Measurements from ENCODE around the gene JARID2. TPM values are rescaled to one million over a fixed set of nuclear protein-coding genes. Genes with fewer than 3 reads are reported as not detected.

Gene JARID2
- polyA plus RNA-seq, 1 of the 3 experiments (the other 2 are of a cell fraction) = 3.4 TPM

- Histone ChIP-seq H3K36me3 (replicated peaks in 1 of 2; ENCODE audit: control insufficient read depth in 1 of 2, insufficient read depth in 2 of 2, low read length in 1 of 2) (no peaks in the 10 kb centered on the region), H3K4me1 (ENCODE audit: control insufficient read depth in 1 of 2, insufficient read depth in 2 of 2, low read depth in 1 of 2, low read length in 1 of 2) (peaks cover 25 to 37% of the 10 kb centered on the region in 2 experiments; a peak in 3 of 4 replicates), H3F3A (replicated peaks; ENCODE audit: insufficient read depth) (peaks cover 4% of the 10 kb centered on the region), H3K9me3 (no peaks in the 10 kb centered on the region), H3K27ac (ENCODE audit: low read depth in 2 of 2, low read length in 1 of 2) (no peak overlapping the region), H3K79me2 (ENCODE audit: insufficient read depth) (peaks cover 11% of the 10 kb centered on the region), H3K9me2 (no peaks in the 10 kb centered on the region), H3K9ac (no peak overlapping the region), H4K20me1 (ENCODE audit: insufficient read depth) (peaks cover 5% of the 10 kb centered on the region; the same call in 1 of the 2 replicates), H3K27me3 (ENCODE audit: insufficient read depth) (no peaks in the 10 kb centered on the region), H3K4me2 (no peak overlapping the region), H3K4me3 (ENCODE audit: low read depth in 2 of 2, low read length in 1 of 2) (no peak overlapping the region), H2AFZ (ENCODE audit: low read depth) (no peak overlapping the region)
- DNase-seq = no peak
- CTCF ChIA-PET = interaction anchor here (1.1 to 1.6 kb wide), 2 partner anchors 9 to 38 kb away, joined by 3 to 4 read pairs; no protein-coding TSS in a partner anchor
- WGBS (ENCODE audit: low lambda C conversion rate) = 98% methylated on average over 3 of the region's 3 CpGs
- POLR2A ChIA-PET = no interaction called here
- TF ChIP-seq, protein P1, sequence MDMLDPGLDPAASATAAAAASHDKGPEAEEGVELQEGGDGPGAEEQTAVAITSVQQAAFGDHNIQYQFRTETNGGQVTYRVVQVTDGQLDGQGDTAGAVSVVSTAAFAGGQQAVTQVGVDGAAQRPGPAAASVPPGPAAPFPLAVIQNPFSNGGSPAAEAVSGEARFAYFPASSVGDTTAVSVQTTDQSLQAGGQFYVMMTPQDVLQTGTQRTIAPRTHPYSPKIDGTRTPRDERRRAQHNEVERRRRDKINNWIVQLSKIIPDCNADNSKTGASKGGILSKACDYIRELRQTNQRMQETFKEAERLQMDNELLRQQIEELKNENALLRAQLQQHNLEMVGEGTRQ (IDR thresholded peaks at IDR 0.05; ENCODE audit: borderline replicate concordance, low read depth, low read length) = no peak
- no peak for TF ChIP-seq IRF3 (IDR thresholded peaks at IDR 0.05; ENCODE audit: low read depth, low read length)
- no peak for TF ChIP-seq RXRA (IDR thresholded peaks at IDR 0.05; ENCODE audit: borderline replicate concordance, low read depth)
- no peak for TF ChIP-seq PBX3 (IDR thresholded peaks at IDR 0.05)
- no peak for TF ChIP-seq FOXJ3 (CRISPR knock-in tag; IDR thresholded peaks at IDR 0.05)
- TF ChIP-seq TEAD4 (IDR thresholded peaks at IDR 0.05; ENCODE audit: borderline replicate concordance, insufficient read depth) = no peak
- no peak for TF ChIP-seq YY1 (IDR thresholded peaks at IDR 0.05; ENCODE audit: low read depth)
- TF ChIP-seq NRF1 (IDR thresholded peaks at IDR 0.05; ENCODE audit: low read depth, low read length) = no peak
- no peak for TF ChIP-seq REST (IDR thresholded peaks at IDR 0.05; ENCODE audit: low read depth, low read length)
- TF ChIP-seq, protein P2, sequence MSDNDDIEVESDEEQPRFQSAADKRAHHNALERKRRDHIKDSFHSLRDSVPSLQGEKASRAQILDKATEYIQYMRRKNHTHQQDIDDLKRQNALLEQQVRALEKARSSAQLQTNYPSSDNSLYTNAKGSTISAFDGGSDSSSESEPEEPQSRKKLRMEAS (IDR thresholded peaks at IDR 0.05; ENCODE audit: low read depth) = no peak
- no peak for TF ChIP-seq SMC3 (IDR thresholded peaks at IDR 0.05; ENCODE audit: low read depth, low read length)
- no peak for TF ChIP-seq TAF1 (IDR thresholded peaks at IDR 0.05; ENCODE audit: borderline replicate concordance, low read depth, low read length)
- TF ChIP-seq MEF2A (IDR thresholded peaks at IDR 0.05; ENCODE audit: borderline replicate concordance, low read depth) = no peak
- no peak for TF ChIP-seq RCOR1 (IDR thresholded peaks at IDR 0.05; ENCODE audit: low read length)
- no peak for TF ChIP-seq EP300 (IDR thresholded peaks at IDR 0.05; ENCODE audit: borderline replicate concordance in 1 of 2, low read depth in 1 of 2, low read length in 1 of 2)
These were observed 94.3 kb downstream of the JARID2 start for GRCh38 chr6:15340105-15340601.

All from SK-N-SH (cell line).